ENCODE results near the gene KCNJ6.

GRCh38 chr21:37623689-37624088 is 292.6 kb downstream of the KCNJ6 start:
- TF ChIP-seq POLR2A (IDR thresholded peaks at IDR 0.05; ENCODE audit: borderline replicate concordance, extremely low read depth, insufficient read depth, insufficient read length) = no peak
- TF ChIP-seq JUND (IDR thresholded peaks at IDR 0.05) = no peak
- TF ChIP-seq, protein P1, sequence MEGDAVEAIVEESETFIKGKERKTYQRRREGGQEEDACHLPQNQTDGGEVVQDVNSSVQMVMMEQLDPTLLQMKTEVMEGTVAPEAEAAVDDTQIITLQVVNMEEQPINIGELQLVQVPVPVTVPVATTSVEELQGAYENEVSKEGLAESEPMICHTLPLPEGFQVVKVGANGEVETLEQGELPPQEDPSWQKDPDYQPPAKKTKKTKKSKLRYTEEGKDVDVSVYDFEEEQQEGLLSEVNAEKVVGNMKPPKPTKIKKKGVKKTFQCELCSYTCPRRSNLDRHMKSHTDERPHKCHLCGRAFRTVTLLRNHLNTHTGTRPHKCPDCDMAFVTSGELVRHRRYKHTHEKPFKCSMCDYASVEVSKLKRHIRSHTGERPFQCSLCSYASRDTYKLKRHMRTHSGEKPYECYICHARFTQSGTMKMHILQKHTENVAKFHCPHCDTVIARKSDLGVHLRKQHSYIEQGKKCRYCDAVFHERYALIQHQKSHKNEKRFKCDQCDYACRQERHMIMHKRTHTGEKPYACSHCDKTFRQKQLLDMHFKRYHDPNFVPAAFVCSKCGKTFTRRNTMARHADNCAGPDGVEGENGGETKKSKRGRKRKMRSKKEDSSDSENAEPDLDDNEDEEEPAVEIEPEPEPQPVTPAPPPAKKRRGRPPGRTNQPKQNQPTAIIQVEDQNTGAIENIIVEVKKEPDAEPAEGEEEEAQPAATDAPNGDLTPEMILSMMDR (IDR thresholded peaks at IDR 0.05 in 2 of 3, conservative IDR thresholded peaks at IDR 0.05 in 1 of 3; ENCODE audit: borderline replicate concordance in 1 of 3, insufficient read depth in 1 of 3, low read depth in 2 of 3, low read length in 2 of 3) = no peak
- TF ChIP-seq POLR2AphosphoS5 (IDR thresholded peaks at IDR 0.05; ENCODE audit: low read depth, low read length) = no peak
- TF ChIP-seq YY1 (IDR thresholded peaks at IDR 0.05; ENCODE audit: extremely low read depth, insufficient replicate concordance, low read depth, low read length) = no peak
- TF ChIP-seq ZFX (IDR thresholded peaks at IDR 0.05) = no peak
- no peak for TF ChIP-seq EZH2 (IDR thresholded peaks at IDR 0.05)
- TF ChIP-seq ZNF274 (IDR thresholded peaks at IDR 0.05; ENCODE audit: low read depth, low read length) = no peak
- TF ChIP-seq SIN3A (IDR thresholded peaks at IDR 0.05; ENCODE audit: low read depth) = no peak
- TF ChIP-seq, protein P2, sequence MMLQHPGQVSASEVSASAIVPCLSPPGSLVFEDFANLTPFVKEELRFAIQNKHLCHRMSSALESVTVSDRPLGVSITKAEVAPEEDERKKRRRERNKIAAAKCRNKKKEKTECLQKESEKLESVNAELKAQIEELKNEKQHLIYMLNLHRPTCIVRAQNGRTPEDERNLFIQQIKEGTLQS (IDR thresholded peaks at IDR 0.05) = no peak
- no peak for TF ChIP-seq MAX (IDR thresholded peaks at IDR 0.05)
- no peak for TF ChIP-seq RAD21 (IDR thresholded peaks at IDR 0.05; ENCODE audit: low read depth)
- no peak for TF ChIP-seq REST (IDR thresholded peaks at IDR 0.05; ENCODE audit: low read depth)
- no peak for TF ChIP-seq EZH2phosphoT487 (IDR thresholded peaks at IDR 0.05; ENCODE audit: borderline replicate concordance)

Data from HCT116 (cell line).